Measurements from ENCODE around the gene RYR3. TPM values are rescaled to one million over a fixed set of nuclear protein-coding genes. Genes with fewer than 3 reads are reported as not detected.

RYR3 gene
- total RNA-seq, 1 experiment from 2014 or later, result not detected

DNA sequence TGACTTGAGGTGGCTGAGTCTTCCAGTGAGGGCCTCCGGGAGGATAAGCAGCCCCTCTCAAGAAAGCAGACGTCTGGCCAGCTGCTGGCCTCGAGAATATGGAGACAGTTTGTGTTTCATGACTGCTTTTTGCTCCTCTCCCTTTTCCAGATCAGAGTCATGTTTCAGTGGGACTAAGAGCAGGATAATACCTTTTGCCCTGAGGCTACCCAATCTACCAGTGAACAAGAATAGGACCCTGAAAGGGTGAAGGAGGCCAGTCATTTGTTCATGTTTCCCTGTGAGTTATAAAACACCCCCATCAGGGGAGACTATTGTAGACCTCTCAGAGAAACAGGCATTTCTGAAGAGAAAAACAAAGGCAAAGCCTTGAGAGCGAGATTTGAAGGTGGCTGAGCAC is 137.4 kb downstream of the RYR3 start:
- Histone ChIP-seq H3K36me3 (ENCODE audit: insufficient read depth, low read length, poor library complexity, severe bottlenecking) (no peaks in the 10 kb centered on the region), H3K27ac (ENCODE audit: low read depth, low read length, poor library complexity, severe bottlenecking) (no peak overlapping the region), H3K9me3 (ENCODE audit: low read depth, low read length, poor library complexity, severe bottlenecking) (no peaks in the 10 kb centered on the region), H3K27me3 (replicated peaks; ENCODE audit: insufficient read depth, low read depth, low read length, poor library complexity) (peaks cover 7% of the 10 kb centered on the region), H3K4me3 (ENCODE audit: low read depth, low read length, poor library complexity, severe bottlenecking) (no peak overlapping the region), H3K4me1 (ENCODE audit: insufficient read depth, low read length, poor library complexity, severe bottlenecking) (no peaks in the 10 kb centered on the region)
- POLR2A ChIA-PET (ENCODE audit: low non-redundant PET), result no interaction called here
- TF ChIP-seq EZH2 (IDR thresholded peaks at IDR 0.05; ENCODE audit: borderline replicate concordance, low read depth, low read length, poor library complexity, severe bottlenecking), result no peak
- TF ChIP-seq, protein P1, sequence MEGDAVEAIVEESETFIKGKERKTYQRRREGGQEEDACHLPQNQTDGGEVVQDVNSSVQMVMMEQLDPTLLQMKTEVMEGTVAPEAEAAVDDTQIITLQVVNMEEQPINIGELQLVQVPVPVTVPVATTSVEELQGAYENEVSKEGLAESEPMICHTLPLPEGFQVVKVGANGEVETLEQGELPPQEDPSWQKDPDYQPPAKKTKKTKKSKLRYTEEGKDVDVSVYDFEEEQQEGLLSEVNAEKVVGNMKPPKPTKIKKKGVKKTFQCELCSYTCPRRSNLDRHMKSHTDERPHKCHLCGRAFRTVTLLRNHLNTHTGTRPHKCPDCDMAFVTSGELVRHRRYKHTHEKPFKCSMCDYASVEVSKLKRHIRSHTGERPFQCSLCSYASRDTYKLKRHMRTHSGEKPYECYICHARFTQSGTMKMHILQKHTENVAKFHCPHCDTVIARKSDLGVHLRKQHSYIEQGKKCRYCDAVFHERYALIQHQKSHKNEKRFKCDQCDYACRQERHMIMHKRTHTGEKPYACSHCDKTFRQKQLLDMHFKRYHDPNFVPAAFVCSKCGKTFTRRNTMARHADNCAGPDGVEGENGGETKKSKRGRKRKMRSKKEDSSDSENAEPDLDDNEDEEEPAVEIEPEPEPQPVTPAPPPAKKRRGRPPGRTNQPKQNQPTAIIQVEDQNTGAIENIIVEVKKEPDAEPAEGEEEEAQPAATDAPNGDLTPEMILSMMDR (conservative IDR thresholded peaks at IDR 0.05; ENCODE audit: low read depth, low read length), result no peak
- CTCF ChIA-PET, result no interaction called here
- DNase-seq (ENCODE audit: low spot score), result no peak
- no TSS peak for BruUV-seq (replicated peaks)
- intact Hi-C loops (cut with micrococcal nuclease; ENCODE audit: unreplicated experiment), result no loop called here

DNA sequence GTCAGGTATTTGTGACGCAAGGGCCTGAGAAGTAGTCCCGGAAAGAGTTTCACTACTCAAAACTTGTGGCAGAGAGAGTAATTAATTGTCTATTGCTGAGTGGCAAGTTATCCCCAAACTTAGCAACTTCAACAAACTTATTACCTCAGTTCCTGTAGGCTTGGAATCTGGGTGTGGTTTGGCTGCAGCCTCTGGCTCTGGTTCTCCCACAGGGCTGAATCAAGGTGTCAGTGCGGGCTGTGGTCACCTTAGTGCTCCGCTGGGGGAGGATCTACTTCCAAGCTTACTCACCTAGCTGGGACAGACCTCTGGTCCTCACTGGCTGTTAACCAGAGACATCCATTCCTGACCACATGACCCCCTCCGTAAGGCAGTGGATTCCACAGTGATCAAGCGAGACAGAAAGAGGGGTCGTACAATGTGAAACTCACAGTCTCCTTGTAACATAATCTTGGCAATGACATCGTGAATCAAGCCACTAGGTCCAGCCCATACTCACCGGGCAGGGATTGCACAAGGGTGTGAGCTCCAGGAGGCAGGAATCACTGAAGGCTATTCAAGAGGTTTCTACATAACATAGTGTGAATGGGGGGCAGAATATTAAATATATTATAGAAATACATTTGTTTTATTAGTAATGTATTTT is 138.3 kb downstream of the RYR3 start:
- Histone ChIP-seq H3K36me3 (ENCODE audit: insufficient read depth, low read length, poor library complexity, severe bottlenecking) (no peaks in the 10 kb centered on the region), H3K27me3 (replicated peaks; ENCODE audit: insufficient read depth, low read depth, low read length, poor library complexity) (peaks cover 5% of the 10 kb centered on the region), H3K4me1 (ENCODE audit: insufficient read depth, low read length, poor library complexity, severe bottlenecking) (no peaks in the 10 kb centered on the region), H3K9me3 (ENCODE audit: low read depth, low read length, poor library complexity, severe bottlenecking) (no peaks in the 10 kb centered on the region), H3K27ac (ENCODE audit: low read depth, low read length, poor library complexity, severe bottlenecking) (no peak overlapping the region), H3K4me3 (ENCODE audit: low read depth, low read length, poor library complexity, severe bottlenecking) (no peak overlapping the region)
- TF ChIP-seq, protein P1 (conservative IDR thresholded peaks at IDR 0.05; ENCODE audit: low read depth, low read length), result no peak
- TF ChIP-seq EZH2 (IDR thresholded peaks at IDR 0.05; ENCODE audit: borderline replicate concordance, low read depth, low read length, poor library complexity, severe bottlenecking), result no peak
- BruUV-seq (replicated peaks), result no TSS peak
- DNase-seq (ENCODE audit: low spot score), result no peak
- intact Hi-C loops (cut with micrococcal nuclease; ENCODE audit: unreplicated experiment), result no loop called here
- CTCF ChIA-PET, result no interaction called here
- POLR2A ChIA-PET (ENCODE audit: low non-redundant PET), result no interaction called here

DNA sequence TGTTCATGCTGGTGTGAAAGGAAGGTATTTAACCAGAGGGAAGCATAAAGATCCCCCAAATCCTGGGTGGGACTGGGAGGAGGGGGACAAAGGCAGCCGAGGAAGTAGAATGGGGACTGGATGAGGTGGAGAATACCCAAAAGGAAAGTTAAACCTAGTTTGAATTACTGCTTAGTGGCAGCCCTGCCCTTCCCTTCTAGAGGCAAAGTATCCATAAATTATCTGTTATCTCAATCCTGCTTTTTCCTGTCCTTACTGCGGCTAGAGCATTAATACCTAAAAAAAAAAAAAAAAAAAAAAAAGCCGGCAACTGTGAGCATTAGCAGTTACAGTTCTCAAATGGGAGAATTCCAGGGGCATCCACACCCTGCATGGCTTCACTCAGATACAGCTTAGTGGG is 139.0 kb downstream of the RYR3 start:
- ChIA-PET POLR2A (ENCODE audit: low non-redundant PET) (no interaction called here), CTCF (no interaction called here)
- no peaks in the 10 kb centered on the region for H3K9me3 ChIP-seq (ENCODE audit: low read depth, low read length, poor library complexity, severe bottlenecking)
- no peak for DNase-seq (ENCODE audit: low spot score)
- peaks cover 5% of the 10 kb centered on the region for H3K27me3 ChIP-seq (replicated peaks; ENCODE audit: insufficient read depth, low read depth, low read length, poor library complexity)
- no TSS peak for BruUV-seq (replicated peaks)
- no peak overlapping the region for H3K27ac ChIP-seq (ENCODE audit: low read depth, low read length, poor library complexity, severe bottlenecking)
- TF ChIP-seq, protein P1 (conservative IDR thresholded peaks at IDR 0.05; ENCODE audit: low read depth, low read length), result no peak
- TF ChIP-seq EZH2 (IDR thresholded peaks at IDR 0.05; ENCODE audit: borderline replicate concordance, low read depth, low read length, poor library complexity, severe bottlenecking), result no peak
- H3K36me3 ChIP-seq (ENCODE audit: insufficient read depth, low read length, poor library complexity, severe bottlenecking), result no peaks in the 10 kb centered on the region
- intact Hi-C loops (cut with micrococcal nuclease; ENCODE audit: unreplicated experiment), result no loop called here
- no peak overlapping the region for H3K4me3 ChIP-seq (ENCODE audit: low read depth, low read length, poor library complexity, severe bottlenecking)
- H3K4me1 ChIP-seq (ENCODE audit: insufficient read depth, low read length, poor library complexity, severe bottlenecking), result no peaks in the 10 kb centered on the region

Data from A673 (cell line).